ENCODE measurements around the gene CTBP1.

Gene CTBP1

GRCh38 chr4:1179089-1179441, 69.9 kb downstream of the CTBP1 start:
- FAIRE-seq (no peak), DNase-seq (ENCODE audit: insufficient read length) (no peak)
- no peak for TF ChIP-seq TAF1 (IDR thresholded peaks at IDR 0.05; ENCODE audit: borderline replicate concordance, low read depth, low read length)
- no peak for TF ChIP-seq POLR2AphosphoS5 (IDR thresholded peaks at IDR 0.05; ENCODE audit: low read depth, low read length)
- TF ChIP-seq POLR2A (IDR thresholded peaks at IDR 0.05; ENCODE audit: low read depth, low read length) = no peak

- FAIRE-seq (no peak), DNase-seq (ENCODE audit: insufficient read length) (no peak)
- TF ChIP-seq TAF1 (IDR thresholded peaks at IDR 0.05; ENCODE audit: borderline replicate concordance, low read depth, low read length) = no peak
- TF ChIP-seq POLR2AphosphoS5 (IDR thresholded peaks at IDR 0.05; ENCODE audit: low read depth, low read length) = no peak
- no peak for TF ChIP-seq POLR2A (IDR thresholded peaks at IDR 0.05; ENCODE audit: low read depth, low read length)
Measured at GRCh38 chr4:1178300-1179088, 70.4 kb downstream of the CTBP1 start.

- no peak for DNase-seq (ENCODE audit: insufficient read length)
- TF ChIP-seq POLR2AphosphoS5 (IDR thresholded peaks at IDR 0.05; ENCODE audit: low read depth, low read length) (no peak), POLR2A (IDR thresholded peaks at IDR 0.05; ENCODE audit: low read depth, low read length) (no peak), TAF1 (IDR thresholded peaks at IDR 0.05; ENCODE audit: borderline replicate concordance, low read depth, low read length) (no peak)
- no peak for FAIRE-seq
Measured at GRCh38 chr4:1177274-1178141, 71.4 kb downstream of the CTBP1 start.

DNA sequence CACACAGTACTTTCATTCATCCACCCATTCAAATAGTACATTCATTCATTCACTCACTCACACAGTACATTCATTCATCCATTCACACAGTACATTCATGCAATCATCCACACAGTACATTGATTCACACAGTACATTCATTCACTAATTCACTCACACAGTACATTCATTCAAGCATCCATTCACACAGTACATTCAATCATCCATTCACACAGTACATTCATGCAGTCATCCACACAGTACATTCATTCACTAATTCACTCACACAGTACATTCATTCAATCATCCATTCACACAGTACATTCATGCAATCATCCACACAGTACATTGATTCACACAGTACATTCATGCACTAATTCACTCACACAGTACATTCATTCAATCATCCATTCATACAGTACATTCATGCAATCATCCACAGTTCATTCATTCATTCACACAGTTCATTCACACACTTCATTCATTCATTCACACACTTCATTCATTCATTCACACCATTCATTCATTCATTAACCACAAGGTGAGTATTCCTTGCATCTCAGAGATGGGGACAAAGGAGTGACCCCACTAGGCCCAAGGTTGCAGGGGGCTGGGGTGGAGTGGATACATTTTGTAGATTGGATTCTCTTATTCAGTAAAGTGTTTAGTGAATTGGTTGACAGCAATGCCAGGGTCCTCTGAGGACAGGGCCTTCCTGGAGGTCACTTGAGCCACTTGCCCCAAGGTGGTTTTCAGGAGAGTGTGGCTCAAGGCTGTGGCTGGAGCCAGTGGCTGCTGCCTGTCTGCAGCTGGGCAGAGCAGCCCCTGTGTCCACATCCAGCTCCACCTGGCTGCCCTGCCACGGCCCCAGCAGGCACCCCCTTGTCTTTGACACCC, 72.3 kb downstream of the CTBP1 start:
- DNase-seq (ENCODE audit: insufficient read length) (no peak), FAIRE-seq (peak; percentile 90)
- TF ChIP-seq TAF1 (IDR thresholded peaks at IDR 0.05; ENCODE audit: borderline replicate concordance, low read depth, low read length) (no peak), POLR2A (IDR thresholded peaks at IDR 0.05; ENCODE audit: low read depth, low read length) (no peak), POLR2AphosphoS5 (IDR thresholded peaks at IDR 0.05; ENCODE audit: low read depth, low read length) (no peak)

DNA sequence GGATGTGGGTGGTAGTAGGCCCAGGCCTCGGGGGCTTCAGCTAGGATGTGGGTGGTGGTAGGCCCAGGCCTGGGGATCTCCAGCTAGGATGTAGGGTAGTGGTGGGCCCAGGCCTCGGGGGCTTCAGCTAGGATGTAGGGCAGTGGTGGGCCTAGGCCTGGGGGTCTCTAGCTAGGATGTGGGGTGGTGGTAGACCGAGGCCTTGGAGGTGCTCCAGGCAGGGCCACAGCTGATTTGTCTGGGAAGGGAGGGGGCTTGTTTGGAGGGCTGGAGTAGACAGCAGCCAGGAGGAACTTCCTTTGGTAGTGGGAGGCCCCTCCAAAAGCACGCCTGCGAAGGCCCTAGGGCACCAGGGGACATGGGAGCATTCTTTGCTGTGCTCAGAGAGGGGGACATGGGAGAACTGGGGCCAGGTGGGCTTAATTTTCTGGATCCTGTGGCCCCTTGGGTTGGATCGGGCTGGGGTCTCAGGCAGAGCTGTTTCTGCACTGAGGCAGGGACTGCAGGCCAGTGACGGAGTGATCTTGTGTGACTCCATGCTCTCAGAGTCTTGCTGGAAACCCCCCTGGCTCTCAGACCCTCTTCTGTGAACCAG, 73.2 kb downstream of the CTBP1 start:
- FAIRE-seq (no peak), DNase-seq (ENCODE audit: insufficient read length) (no peak)

GRCh38 chr4:1174941-1175634, 73.8 kb downstream of the CTBP1 start:
- FAIRE-seq (no peak), DNase-seq (ENCODE audit: insufficient read length) (no peak)
- TF ChIP-seq POLR2AphosphoS5 (IDR thresholded peaks at IDR 0.05; ENCODE audit: low read depth, low read length) (no peak), POLR2A (IDR thresholded peaks at IDR 0.05; ENCODE audit: low read depth, low read length) (no peak), TAF1 (IDR thresholded peaks at IDR 0.05; ENCODE audit: borderline replicate concordance, low read depth, low read length) (no peak)

More for the DNA sequence above, 73.2 kb downstream of the CTBP1 start:
- TF ChIP-seq POLR2A (IDR thresholded peaks at IDR 0.05; ENCODE audit: low read depth, low read length) = no peak
- no peak for TF ChIP-seq POLR2AphosphoS5 (IDR thresholded peaks at IDR 0.05; ENCODE audit: low read depth, low read length)
- no peak for TF ChIP-seq TAF1 (IDR thresholded peaks at IDR 0.05; ENCODE audit: borderline replicate concordance, low read depth, low read length)

DNA sequence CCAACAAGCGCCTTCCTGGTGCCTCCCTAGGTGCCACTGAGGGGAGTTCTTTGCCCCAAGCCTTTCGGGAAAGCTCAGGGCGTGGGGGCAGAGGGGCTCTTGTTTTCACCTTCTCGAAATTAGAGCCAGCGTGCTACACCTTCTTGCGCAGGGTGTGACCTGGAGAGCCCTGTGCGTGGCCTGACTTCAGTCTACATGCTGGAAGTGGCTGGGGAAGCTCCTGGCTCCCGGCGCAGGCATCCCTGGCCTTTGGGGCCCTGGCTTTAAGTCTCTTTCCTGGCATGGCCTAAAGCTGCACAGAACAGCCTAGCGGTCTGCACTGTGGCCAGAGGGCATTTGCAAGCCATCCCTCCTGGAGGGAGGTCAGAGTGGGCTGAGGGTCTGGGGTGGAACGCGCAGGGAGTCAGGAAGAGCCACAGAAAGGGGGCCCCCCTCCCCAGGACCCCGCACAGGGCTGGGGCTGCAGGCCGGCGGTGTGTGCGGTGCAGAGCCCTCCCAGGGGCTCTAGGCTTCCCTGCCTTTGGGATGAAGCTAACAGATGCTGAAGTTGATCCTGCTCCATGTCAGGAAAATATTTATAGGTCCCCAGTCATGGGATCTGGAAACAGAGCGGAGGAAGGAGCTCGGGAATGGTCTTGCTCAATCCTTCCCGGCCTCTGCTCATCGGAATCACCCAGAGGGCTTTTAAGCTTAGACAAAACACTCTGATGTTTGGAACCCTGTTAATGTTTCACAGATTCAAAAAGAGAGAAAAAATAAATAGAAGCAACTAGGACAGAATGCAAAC, 75.8 kb downstream of the CTBP1 start:
- TF ChIP-seq TAF1 (IDR thresholded peaks at IDR 0.05; ENCODE audit: borderline replicate concordance, low read depth, low read length) (no peak), POLR2AphosphoS5 (IDR thresholded peaks at IDR 0.05; ENCODE audit: low read depth, low read length) (no peak), POLR2A (IDR thresholded peaks at IDR 0.05; ENCODE audit: low read depth, low read length) (no peak)
- FAIRE-seq (no peak), DNase-seq (ENCODE audit: insufficient read length) (no peak)

- no peak for FAIRE-seq
- DNase-seq (ENCODE audit: insufficient read length) = no peak
- TF ChIP-seq POLR2A (IDR thresholded peaks at IDR 0.05; ENCODE audit: low read depth, low read length) (no peak), POLR2AphosphoS5 (IDR thresholded peaks at IDR 0.05; ENCODE audit: low read depth, low read length) (no peak), TAF1 (IDR thresholded peaks at IDR 0.05; ENCODE audit: borderline replicate concordance, low read depth, low read length) (no peak)
Measured at GRCh38 chr4:1172228-1172851, 76.6 kb downstream of the CTBP1 start, which contains the start of gene SPON2. Gene SPON2, minus strand, starts transcription at chr4:1172583.

Data from GM12892 (cell line).